Measurements from ENCODE around the gene GFRAL. TPM values are rescaled to one million over a fixed set of nuclear protein-coding genes. Genes with fewer than 3 reads are reported as not detected.
"Not testable (repeated sequence)": the region's sequence is repeated elsewhere in the genome, so short reads cannot be mapped to it uniquely, and the experiment has no call there.

GFRAL gene
- polyA plus RNA-seq: not detected

GRCh38 chr6:55327169-55327568 lies at the start of gene GFRAL:
Gene GFRAL, plus strand, starts transcription at chr6:55327469. Its CDS starts 86 bp downstream, at chr6:55327555.
- no peak within 1 kb of the TSS for H3K27ac Mint-ChIP-seq
- H3K36me3 Mint-ChIP-seq: no peaks in the 10 kb centered on the region
- H3K27me3 Mint-ChIP-seq (ENCODE audit: low read depth in 3 of 3): no peaks in the 10 kb centered on the region
- DNase-seq: no peak
- H3K4me3 Mint-ChIP-seq: no peak within 1 kb of the TSS
- H3K9me3 Mint-ChIP-seq: peaks cover 0 to 22% (median 6%) of the 10 kb centered on the region in 6 donors
- no peaks in the 10 kb centered on the region for H3K4me1 Mint-ChIP-seq

- DNase-seq: no peak
- Mint-ChIP-seq H3K4me3 (no peak overlapping the region), H3K4me1 (no peaks in the 10 kb centered on the region), H3K9me3 (peaks cover 0 to 2% (median 0%) of the 10 kb centered on the region in 6 donors), H3K36me3 (no peaks in the 10 kb centered on the region), H3K27me3 (ENCODE audit: low read depth in 3 of 3) (no peaks in the 10 kb centered on the region), H3K27ac (no peak overlapping the region)
These were observed 49.6 kb upstream of the GFRAL start for GRCh38 chr6:55277646-55278045.

- no peak for DNase-seq
- no peak overlapping the region for H3K4me3 Mint-ChIP-seq
- no peaks in the 10 kb centered on the region for H3K27me3 Mint-ChIP-seq (ENCODE audit: low read depth in 3 of 3)
- no peaks in the 10 kb centered on the region for H3K36me3 Mint-ChIP-seq
- H3K27ac Mint-ChIP-seq: no peak overlapping the region
- peaks cover 0 to 2% (median 0%) of the 10 kb centered on the region in 6 donors for H3K9me3 Mint-ChIP-seq
- H3K4me1 Mint-ChIP-seq: no peaks in the 10 kb centered on the region
These were observed 46.1 kb upstream of the GFRAL start for GRCh38 chr6:55281215-55281614.

GRCh38 chr6:55282115-55282514 lies 45.2 kb upstream of the GFRAL start:
- no peak overlapping the region for H3K4me3 Mint-ChIP-seq
- no peak for DNase-seq
- no peaks in the 10 kb centered on the region for H3K4me1 Mint-ChIP-seq
- H3K27me3 Mint-ChIP-seq (ENCODE audit: low read depth in 3 of 3): no peaks in the 10 kb centered on the region
- H3K36me3 Mint-ChIP-seq: no peaks in the 10 kb centered on the region
- H3K27ac Mint-ChIP-seq: no peak overlapping the region
- peaks cover 0 to 2% (median 0%) of the 10 kb centered on the region in 6 donors for H3K9me3 Mint-ChIP-seq

- Mint-ChIP-seq H3K27me3 (ENCODE audit: low read depth in 3 of 3) (no peaks in the 10 kb centered on the region), H3K36me3 (no peaks in the 10 kb centered on the region), H3K4me3 (no peak overlapping the region), H3K4me1 (peaks cover 0 to 1% of the 10 kb centered on the region in 2 donors), H3K9me3 (peaks cover 0 to 6% (median 1%) of the 10 kb centered on the region in 6 donors), H3K27ac (no peak overlapping the region)
- no peak for DNase-seq
These were observed 40.4 kb upstream of the GFRAL start for GRCh38 chr6:55286824-55287223.

- Mint-ChIP-seq H3K4me3 (no peak overlapping the region), H3K27ac (no peak overlapping the region), H3K4me1 (peaks cover 0 to 1% of the 10 kb centered on the region in 2 donors), H3K36me3 (no peaks in the 10 kb centered on the region), H3K9me3 (peaks cover 0 to 7% (median 3%) of the 10 kb centered on the region in 6 donors), H3K27me3 (ENCODE audit: low read depth in 3 of 3) (peaks cover 0 to 2% (median 0%) of the 10 kb centered on the region in 3 donors)
- DNase-seq: no peak
These were observed 36.5 kb upstream of the GFRAL start for GRCh38 chr6:55290736-55291135.

GRCh38 chr6:55293116-55293515 lies 34.2 kb upstream of the GFRAL start:
- H3K27ac Mint-ChIP-seq: no peak overlapping the region
- no peak overlapping the region for H3K4me3 Mint-ChIP-seq
- no peak for DNase-seq
- H3K27me3 Mint-ChIP-seq (ENCODE audit: low read depth in 3 of 3): peaks cover 0 to 2% (median 0%) of the 10 kb centered on the region in 3 donors
- H3K4me1 Mint-ChIP-seq: peaks cover 0 to 1% of the 10 kb centered on the region in 2 donors
- no peaks in the 10 kb centered on the region for H3K36me3 Mint-ChIP-seq
- H3K9me3 Mint-ChIP-seq: peaks cover 0 to 7% (median 3%) of the 10 kb centered on the region in 6 donors

GRCh38 chr6:55297214-55297613 lies 30.1 kb upstream of the GFRAL start:
- not testable (repeated sequence) for H3K36me3 Mint-ChIP-seq; H3K27ac Mint-ChIP-seq; H3K4me1 Mint-ChIP-seq; DNase-seq; H3K27me3 Mint-ChIP-seq (ENCODE audit: low read depth in 3 of 3); H3K4me3 Mint-ChIP-seq
- peaks cover 0 to 17% (median 4%) of the 10 kb centered on the region in 6 donors for H3K9me3 Mint-ChIP-seq

GRCh38 chr6:55299286-55299985 lies 27.8 kb upstream of the GFRAL start:
- Mint-ChIP-seq H3K27ac (no peak overlapping the region), H3K36me3 (no peaks in the 10 kb centered on the region), H3K4me1 (no peaks in the 10 kb centered on the region), H3K27me3 (ENCODE audit: low read depth in 3 of 3) (peaks cover 0 to 2% (median 0%) of the 10 kb centered on the region in 3 donors), H3K4me3 (no peak overlapping the region), H3K9me3 (peaks cover 0 to 18% (median 4%) of the 10 kb centered on the region in 6 donors)
- DNase-seq: no peak

GRCh38 chr6:55304747-55305146 lies 22.5 kb upstream of the GFRAL start:
- no peaks in the 10 kb centered on the region for H3K36me3 Mint-ChIP-seq
- no peak overlapping the region for H3K4me3 Mint-ChIP-seq
- peaks cover 0 to 16% (median 3%) of the 10 kb centered on the region in 6 donors for H3K9me3 Mint-ChIP-seq
- H3K4me1 Mint-ChIP-seq: no peaks in the 10 kb centered on the region
- H3K27me3 Mint-ChIP-seq (ENCODE audit: low read depth in 3 of 3): no peaks in the 10 kb centered on the region
- H3K27ac Mint-ChIP-seq: no peak overlapping the region
- no peak for DNase-seq

- Mint-ChIP-seq H3K36me3 (no peaks in the 10 kb centered on the region), H3K27me3 (ENCODE audit: low read depth in 3 of 3) (no peaks in the 10 kb centered on the region), H3K4me1 (no peaks in the 10 kb centered on the region), H3K9me3 (peaks cover 5 to 44% (median 13%) of the 10 kb centered on the region in 6 donors), H3K27ac (no peak overlapping the region), H3K4me3 (no peak overlapping the region)
- DNase-seq: no peak
These were observed 7.1 kb upstream of the GFRAL start for GRCh38 chr6:55319961-55320695.

GRCh38 chr6:55320696-55321086 lies 6.6 kb upstream of the GFRAL start:
- Mint-ChIP-seq H3K4me3 (no peak overlapping the region), H3K9me3 (peaks cover 5 to 46% (median 13%) of the 10 kb centered on the region in 6 donors), H3K27me3 (ENCODE audit: low read depth in 3 of 3) (no peaks in the 10 kb centered on the region), H3K36me3 (no peaks in the 10 kb centered on the region), H3K27ac (no peak overlapping the region), H3K4me1 (no peaks in the 10 kb centered on the region)
- DNase-seq: no peak

- no peak for DNase-seq
- no peak overlapping the region for H3K27ac Mint-ChIP-seq
- peaks cover 0 to 5% (median 0%) of the 10 kb centered on the region in 3 donors for H3K27me3 Mint-ChIP-seq (ENCODE audit: low read depth in 3 of 3)
- no peak overlapping the region for H3K4me3 Mint-ChIP-seq
- H3K9me3 Mint-ChIP-seq: peaks cover 6 to 40% (median 13%) of the 10 kb centered on the region in 6 donors
- H3K36me3 Mint-ChIP-seq: no peaks in the 10 kb centered on the region
- H3K4me1 Mint-ChIP-seq: no peaks in the 10 kb centered on the region
These were observed 49.9 kb downstream of the GFRAL start for GRCh38 chr6:55377150-55377549.

GRCh38 chr6:55379471-55379870 lies 52.2 kb downstream of the GFRAL start:
- Mint-ChIP-seq H3K36me3 (no peaks in the 10 kb centered on the region), H3K4me3 (no peak overlapping the region), H3K4me1 (no peaks in the 10 kb centered on the region), H3K27me3 (ENCODE audit: low read depth in 3 of 3) (no peaks in the 10 kb centered on the region), H3K9me3 (peaks cover 7 to 39% (median 11%) of the 10 kb centered on the region in 6 donors), H3K27ac (no peak overlapping the region)
- no peak for DNase-seq

Measured in immature natural killer cell (primary cell).